ENCODE results near the gene TKFC. TPM values are rescaled to one million over a fixed set of nuclear protein-coding genes. Genes with fewer than 3 reads are reported as not detected.

TKFC gene
- total RNA-seq, 2 donors from 2014 or later = 50.0 to 81.3 TPM

DNA sequence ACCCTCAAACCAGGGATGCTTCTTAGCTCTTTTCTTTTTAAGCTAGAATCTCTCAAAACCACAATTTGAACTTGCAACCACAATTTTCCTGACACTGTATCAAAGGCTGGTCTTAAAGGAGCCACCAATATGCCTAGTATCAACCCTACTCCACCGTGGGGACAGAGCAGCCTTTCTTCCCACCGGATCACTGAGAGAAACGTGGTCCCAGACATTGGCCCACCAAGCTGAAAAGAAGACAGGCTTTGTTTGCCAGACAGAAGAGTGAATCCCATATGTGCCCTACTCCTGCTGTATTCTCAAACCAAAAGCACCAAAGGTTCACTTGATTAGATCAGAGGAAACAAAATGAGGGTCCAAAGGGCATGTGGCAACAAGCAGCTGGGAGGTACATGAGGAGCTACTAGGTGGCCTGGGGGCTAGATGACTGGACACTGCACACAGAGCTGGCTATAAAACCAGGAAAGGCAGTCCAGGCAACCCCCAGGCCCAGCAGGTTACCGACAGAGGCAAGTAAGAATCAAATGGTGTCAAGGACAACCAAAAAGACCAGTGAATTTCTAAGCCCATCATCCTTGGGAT is 34.3 kb upstream of the TKFC start:
- DNase-seq = no peak
- Histone ChIP-seq H3K9ac (ENCODE audit: low read depth in 2 of 2, low read length in 2 of 2) (no peak overlapping the region), H3K4me3 (no peak overlapping the region), H3K27ac (no peak overlapping the region), H3K4me1 (peaks cover 11% of the 10 kb centered on the region), H3K27me3 (peaks cover 18% of the 10 kb centered on the region), H3K9me3 (no peaks in the 10 kb centered on the region), H3K36me3 (peaks cover 18% of the 10 kb centered on the region)
- intact Hi-C loops (cut with DNase I) = no loop called here
- TF ChIP-seq, protein P1, sequence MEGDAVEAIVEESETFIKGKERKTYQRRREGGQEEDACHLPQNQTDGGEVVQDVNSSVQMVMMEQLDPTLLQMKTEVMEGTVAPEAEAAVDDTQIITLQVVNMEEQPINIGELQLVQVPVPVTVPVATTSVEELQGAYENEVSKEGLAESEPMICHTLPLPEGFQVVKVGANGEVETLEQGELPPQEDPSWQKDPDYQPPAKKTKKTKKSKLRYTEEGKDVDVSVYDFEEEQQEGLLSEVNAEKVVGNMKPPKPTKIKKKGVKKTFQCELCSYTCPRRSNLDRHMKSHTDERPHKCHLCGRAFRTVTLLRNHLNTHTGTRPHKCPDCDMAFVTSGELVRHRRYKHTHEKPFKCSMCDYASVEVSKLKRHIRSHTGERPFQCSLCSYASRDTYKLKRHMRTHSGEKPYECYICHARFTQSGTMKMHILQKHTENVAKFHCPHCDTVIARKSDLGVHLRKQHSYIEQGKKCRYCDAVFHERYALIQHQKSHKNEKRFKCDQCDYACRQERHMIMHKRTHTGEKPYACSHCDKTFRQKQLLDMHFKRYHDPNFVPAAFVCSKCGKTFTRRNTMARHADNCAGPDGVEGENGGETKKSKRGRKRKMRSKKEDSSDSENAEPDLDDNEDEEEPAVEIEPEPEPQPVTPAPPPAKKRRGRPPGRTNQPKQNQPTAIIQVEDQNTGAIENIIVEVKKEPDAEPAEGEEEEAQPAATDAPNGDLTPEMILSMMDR (IDR thresholded peaks at IDR 0.05) = no peak

DNA sequence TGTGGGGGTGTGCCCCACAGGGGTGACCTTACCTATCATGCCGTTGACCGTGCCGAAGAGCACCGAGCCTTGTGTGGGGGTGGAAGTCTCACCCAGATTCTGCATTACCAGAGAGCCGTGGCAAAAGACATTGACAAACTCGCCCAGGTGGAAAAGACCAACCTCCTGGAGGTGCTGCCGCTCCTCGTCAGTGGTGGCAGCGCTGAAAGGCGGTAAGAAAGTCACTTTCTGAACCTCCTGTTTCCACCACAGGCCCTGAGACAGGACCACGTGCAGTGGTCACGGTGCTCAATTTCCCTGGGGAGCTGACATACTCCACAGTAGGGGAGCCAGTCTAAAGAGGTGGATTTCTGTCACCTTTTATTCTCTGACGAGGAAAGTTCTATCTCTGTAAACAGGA is 30.5 kb upstream of the TKFC start:
- Histone ChIP-seq H3K4me1 (no peaks in the 10 kb centered on the region), H3K4me3 (no peak overlapping the region), H3K9me3 (no peaks in the 10 kb centered on the region), H3K36me3 (peaks cover 24% of the 10 kb centered on the region), H3K27ac (no peak overlapping the region), H3K9ac (ENCODE audit: low read depth in 2 of 2, low read length in 2 of 2) (no peak overlapping the region), H3K27me3 (no peaks in the 10 kb centered on the region)
- intact Hi-C loops (cut with DNase I) = no loop called here
- TF ChIP-seq, protein P1 (IDR thresholded peaks at IDR 0.05) = no peak
- no peak for DNase-seq

DNA sequence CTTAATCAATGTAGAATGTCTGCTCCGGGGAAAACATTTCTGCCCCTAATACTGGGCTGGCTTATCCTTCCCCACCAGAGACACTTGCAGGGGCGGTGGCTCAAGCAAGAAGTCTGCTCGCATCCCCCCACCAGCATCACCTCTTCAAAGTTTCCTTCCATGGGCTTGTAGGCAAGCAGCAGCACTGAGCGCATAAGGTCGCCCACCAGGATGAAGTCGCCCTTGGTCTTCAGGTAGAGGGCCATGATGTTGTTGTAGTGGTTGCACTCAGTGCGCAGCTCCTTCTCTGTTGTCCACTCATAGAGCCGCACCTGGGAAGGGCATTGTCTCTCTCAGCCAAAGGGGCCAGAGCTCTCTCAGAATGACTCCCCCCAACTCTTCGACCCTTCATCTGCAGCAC is 29.3 kb upstream of the TKFC start:
- TF ChIP-seq, protein P1 (IDR thresholded peaks at IDR 0.05) = no peak
- Histone ChIP-seq H3K4me3 (no peak overlapping the region), H3K27me3 (no peaks in the 10 kb centered on the region), H3K9me3 (no peaks in the 10 kb centered on the region), H3K36me3 (peaks cover 28% of the 10 kb centered on the region), H3K27ac (no peak overlapping the region), H3K9ac (ENCODE audit: low read depth in 2 of 2, low read length in 2 of 2) (no peak overlapping the region), H3K4me1 (no peaks in the 10 kb centered on the region)
- DNase-seq = no peak
- intact Hi-C loops (cut with DNase I) = no loop called here

DNA sequence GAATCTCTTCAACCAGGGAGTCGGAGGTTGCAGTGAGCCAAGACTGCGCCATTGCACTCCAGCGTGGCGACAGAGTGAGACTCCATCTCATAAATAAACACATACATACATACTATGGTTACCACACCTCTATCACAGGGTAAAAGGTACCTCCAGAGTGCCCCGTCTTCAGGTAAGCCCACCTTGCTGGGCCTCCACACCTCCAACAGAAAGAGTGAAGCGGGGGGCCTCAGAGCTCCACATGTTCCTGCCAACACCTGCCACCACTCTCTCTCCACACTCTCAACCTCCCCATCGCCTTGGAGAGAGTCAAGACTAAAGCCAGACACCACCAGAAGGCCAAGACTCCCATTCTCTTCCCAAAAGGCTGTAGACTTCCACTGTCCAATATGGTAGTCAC is 27.6 kb upstream of the TKFC start:
- Histone ChIP-seq H3K9me3 (no peaks in the 10 kb centered on the region), H3K9ac (ENCODE audit: low read depth in 2 of 2, low read length in 2 of 2) (no peak overlapping the region), H3K36me3 (peaks cover 32% of the 10 kb centered on the region), H3K27me3 (no peaks in the 10 kb centered on the region), H3K4me3 (no peak overlapping the region), H3K27ac (no peak overlapping the region), H3K4me1 (no peaks in the 10 kb centered on the region)
- TF ChIP-seq, protein P1 (IDR thresholded peaks at IDR 0.05) = no peak
- no peak for DNase-seq
- intact Hi-C loops (cut with DNase I) = no loop called here

DNA sequence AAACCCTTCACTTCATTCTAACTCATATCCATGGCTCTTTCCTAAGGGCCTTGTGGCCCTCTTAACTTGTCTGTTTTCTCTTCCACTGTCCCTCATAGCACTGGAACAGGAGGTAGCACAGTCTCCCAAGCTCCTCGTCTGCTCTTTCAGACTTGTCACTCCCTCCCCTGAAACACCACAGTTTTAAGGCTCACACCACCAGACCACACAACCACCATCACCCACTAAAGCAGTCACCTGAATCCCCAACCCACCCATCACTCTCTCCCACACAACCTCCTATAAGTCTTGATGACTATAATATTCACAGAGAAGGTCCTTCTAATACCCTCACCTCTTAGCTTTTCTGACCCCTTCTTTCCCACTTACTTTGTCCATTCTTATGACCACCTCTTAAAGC is 26.8 kb upstream of the TKFC start:
- no peak for DNase-seq
- Histone ChIP-seq H3K4me1 (no peaks in the 10 kb centered on the region), H3K27me3 (no peaks in the 10 kb centered on the region), H3K36me3 (peaks cover 33% of the 10 kb centered on the region), H3K4me3 (no peak overlapping the region), H3K27ac (no peak overlapping the region), H3K9ac (ENCODE audit: low read depth in 2 of 2, low read length in 2 of 2) (no peak overlapping the region), H3K9me3 (no peaks in the 10 kb centered on the region)
- intact Hi-C loops (cut with DNase I) = no loop called here
- TF ChIP-seq, protein P1 (IDR thresholded peaks at IDR 0.05) = no peak
